Cerebellar nuclear complex (tissue), 1 donor: ENCODE data around the gene CYP4F22.
"Not testable (repeated sequence)": the region's sequence is repeated elsewhere in the genome, so short reads cannot be mapped to it uniquely, and the experiment has no call there.

ENCODE experiments used
- DNase-seq, 2 experiments: peaks; one replicate each; lab custom pipeline; 2025; lab: John Stamatoyannopoulos, UW

The CYP4F22 gene

DNA sequence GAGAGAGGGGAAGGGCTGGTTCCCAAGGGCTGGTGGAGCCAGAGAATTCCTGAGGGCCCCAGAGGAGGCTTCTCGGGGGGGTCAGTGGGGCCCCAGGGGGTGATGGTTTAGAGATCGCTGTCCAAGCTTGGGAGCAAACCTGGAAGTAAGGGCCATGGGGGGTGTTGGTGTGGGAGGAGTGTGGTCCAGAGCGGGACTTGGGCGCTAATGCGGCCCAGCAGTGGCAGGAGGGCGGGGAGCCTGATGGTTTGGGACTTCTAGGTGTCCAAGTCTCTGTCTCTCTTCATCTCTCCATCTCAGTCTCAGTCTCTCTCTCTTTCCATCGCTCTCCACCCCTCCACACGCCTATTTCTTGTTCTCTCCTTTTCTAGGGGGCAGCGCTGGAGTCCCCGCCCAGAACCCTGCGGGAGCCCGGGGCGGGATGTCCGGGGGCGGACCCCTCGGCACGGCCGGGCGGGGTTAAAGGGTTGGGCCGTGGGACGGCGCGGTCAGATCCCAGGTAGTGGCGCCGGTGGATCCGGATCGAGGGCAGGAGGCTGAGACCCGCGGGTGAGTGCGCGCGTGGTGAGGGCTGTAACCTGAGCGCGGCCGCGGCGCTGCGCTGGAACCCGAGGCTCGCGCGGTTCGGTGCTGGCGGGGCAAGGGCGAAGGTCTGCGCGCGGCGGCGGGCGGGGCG is at the start of gene CYP4F22:
Gene CYP4F22 (plus strand): TSS at position 491 of the 676 bp plus-strand sequence. CDS start 16,812 bp downstream, outside the sequence.
- DNase-seq: no peak

DNA sequence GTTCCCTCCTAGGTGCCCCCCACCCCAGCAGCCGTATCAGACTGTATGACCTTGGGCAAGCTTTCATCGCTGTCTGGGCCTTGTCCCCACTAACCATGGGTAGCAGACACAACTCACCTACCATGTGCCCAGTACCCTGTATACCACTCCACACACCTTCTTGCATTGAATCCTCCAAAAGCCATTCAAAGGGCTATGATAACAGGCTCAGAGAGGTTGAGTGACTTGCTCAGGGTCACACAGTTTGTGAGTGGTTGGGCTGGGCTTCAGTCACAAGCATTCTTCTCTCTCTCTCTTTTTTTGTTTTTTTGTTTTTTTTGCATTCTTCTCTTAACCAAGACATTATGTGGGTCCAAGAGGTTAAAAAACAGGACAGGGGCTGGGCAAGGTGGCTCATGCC is 46.6 kb upstream of the CYP4F22 start:
- no peak for DNase-seq

DNA sequence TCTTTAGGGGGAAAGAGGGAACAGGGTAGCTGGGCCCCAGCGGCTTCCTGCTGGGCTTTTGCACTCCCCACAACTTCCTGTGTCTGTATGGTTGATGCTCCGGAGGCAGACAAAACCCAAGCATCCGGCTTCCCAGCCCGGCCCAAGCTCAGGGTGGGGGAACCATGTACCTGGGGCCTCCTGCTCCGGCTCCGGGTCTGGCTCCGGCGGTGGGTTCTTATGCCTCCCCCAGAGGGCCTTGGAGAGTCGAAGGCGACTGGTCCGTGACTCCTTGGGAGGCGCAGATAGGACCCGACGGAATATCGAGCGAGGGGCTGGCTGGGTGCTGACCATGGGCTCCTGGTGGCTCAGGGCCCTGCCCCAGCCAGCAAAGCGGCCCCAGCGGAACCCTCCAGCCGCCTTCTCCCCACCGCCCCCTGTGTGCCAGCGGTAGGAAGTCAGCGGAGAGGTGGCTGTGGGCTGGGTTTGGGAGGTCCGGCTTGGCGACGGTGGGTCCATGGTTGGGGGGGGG is 44.4 kb upstream of the CYP4F22 start:
- DNase-seq: no peak

DNA sequence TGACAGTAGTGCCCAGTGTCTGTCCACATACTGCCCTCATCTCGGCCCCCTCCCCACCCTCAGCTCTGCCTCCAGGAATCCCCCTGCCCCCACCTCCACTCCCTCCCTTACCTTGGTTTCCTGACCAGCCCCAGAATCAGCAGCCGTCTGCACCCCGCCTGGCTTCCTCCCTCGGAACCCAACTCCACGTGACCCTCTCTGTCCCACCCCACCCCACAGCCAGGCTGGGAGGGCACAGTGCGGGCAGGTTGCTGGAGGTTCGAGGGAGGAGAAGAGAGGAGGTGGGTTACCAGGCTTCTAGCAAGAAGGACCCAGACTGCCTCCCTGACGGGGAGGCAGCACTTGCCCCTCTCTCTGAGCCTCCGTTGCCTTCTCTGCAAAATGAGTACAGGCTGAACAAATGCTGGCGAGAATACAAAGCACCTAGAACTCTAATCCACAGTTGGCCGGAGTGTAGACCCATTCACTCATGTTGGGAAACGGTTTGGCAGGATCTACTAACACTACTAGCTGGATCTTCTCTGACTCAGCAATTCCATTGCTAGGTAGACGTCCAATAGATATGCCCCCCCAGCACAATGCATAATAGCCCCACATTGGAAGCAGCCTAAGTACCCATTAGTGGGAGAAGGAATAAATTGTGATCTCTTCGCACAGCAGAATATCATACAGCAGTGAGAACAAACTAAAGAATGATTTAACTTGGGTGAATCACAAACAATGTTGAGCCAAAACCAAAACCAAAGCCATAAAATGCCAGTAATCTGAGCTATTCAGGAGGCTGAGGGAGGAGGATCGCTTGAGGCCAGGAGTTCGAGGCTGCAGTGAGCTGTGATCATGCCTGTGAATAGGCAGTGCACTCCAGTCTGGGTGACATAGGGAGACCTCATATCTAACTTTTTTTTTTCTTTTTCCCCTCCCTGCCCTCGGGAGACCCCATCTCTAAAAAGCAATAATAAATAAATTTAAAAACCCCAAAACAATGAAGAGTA is 43.6 kb upstream of the CYP4F22 start, which contains the start of gene RASAL3:
Gene RASAL3 (minus strand): TSS at position 151 of the 992 bp plus-strand sequence. CDS start 186 bp downstream, outside the sequence.
- no peak for DNase-seq

DNA sequence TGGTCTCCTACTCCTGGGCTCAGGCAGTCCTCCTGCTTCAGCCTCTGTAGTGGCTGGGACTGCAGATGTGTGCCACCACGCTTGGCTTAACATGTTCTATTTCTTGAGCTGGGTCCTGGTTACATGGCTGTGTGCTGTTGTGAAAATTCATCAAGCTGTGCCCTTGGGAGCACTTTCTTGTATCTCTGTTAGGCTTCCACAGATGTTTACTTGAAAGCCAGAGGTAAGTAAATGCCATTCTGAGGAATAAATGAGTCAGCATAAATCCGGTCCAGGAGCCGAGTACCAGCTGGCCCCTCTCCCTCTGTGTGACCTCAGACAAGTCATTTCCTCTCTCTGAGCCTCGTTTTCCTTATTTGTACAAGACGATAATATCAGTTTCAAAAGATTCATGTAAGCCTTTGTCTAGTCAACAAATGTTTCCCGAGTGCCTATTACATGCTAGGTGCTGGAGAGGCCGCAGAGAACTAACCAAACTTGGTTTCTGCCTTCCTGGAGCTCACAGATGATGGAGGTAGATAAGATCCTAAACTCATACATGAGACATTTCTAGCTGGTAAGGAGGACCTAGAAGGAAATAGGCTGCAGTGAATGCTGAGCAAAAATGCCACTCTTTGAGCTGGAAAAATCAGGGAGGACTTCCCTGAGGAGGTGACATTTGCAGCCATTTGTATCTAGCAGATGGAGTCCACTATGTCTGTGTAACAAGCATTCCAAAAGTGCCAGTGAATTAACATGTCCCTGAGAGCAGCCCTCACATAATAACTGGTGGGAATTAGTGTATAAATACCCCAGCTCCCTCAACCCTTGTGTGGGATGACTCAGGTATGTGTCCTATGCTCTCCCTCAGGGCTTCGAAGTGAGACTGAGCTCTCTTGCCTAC is 41.2 kb upstream of the CYP4F22 start:
- DNase-seq: no peak

DNA sequence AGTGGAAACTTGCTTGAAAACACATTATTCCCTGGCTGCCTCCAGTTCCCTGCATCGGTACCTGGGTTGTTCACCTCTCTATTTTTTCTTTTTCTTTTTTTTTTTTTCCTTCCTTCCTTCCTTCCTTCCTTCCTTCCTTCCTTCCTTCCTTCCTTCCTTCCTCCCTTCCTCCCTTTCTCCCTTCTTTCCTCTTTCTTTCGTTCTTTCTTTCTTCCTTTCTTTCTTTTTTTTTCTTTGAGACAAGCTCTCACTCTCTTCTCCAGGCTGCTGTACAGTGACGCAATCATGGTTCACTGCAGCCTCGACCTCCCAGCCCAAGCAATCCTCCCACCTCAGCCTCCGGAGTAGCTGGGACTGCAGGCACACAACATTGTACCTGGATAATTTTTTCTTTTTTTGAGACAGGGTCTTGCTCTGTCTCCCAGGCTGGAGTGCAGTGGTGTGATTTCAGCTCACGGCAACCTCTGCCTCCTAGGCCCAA is 40.6 kb upstream of the CYP4F22 start:
- DNase-seq: no peak

DNA sequence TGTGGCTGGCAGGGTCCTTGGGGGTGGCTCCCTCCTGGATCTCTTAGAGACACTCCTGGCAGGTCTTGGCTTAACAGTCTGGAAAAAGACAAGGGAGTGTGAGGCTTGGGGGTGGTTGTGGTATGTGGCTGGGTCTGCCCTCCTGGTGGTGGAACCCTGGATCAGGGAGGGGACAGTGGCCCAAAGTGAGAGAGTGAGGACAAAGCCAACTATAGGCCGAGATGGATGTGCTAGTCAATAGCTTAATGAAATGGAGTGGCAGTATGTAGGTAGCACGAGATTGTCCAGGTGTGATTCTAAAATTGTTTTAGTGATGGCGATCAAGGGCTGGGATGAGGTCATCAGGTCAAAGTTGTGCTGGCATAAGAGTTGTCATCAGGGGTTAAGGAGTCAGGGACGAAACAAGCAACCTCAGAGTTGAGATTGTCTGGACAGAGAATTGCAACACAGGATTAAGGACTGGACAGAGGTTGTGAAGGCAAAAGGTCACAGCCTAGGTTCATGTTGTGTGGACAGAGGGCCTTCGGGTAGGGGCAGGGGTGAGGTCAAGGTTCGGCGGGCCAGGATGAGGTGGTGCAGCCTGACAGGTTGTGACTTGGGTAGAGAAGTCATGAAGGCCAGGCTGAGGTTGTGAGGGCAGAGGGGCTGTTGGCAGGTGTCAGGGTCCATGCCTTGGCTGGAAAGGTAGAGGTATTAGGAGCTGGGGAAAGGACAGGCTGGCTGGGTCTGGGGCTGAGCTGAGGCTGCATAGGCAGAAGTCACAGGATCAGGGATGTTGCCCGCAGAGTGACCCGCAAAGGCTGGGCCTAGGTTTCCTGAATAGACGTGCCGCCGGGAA is 39.4 kb upstream of the CYP4F22 start:
- no peak for DNase-seq

DNA sequence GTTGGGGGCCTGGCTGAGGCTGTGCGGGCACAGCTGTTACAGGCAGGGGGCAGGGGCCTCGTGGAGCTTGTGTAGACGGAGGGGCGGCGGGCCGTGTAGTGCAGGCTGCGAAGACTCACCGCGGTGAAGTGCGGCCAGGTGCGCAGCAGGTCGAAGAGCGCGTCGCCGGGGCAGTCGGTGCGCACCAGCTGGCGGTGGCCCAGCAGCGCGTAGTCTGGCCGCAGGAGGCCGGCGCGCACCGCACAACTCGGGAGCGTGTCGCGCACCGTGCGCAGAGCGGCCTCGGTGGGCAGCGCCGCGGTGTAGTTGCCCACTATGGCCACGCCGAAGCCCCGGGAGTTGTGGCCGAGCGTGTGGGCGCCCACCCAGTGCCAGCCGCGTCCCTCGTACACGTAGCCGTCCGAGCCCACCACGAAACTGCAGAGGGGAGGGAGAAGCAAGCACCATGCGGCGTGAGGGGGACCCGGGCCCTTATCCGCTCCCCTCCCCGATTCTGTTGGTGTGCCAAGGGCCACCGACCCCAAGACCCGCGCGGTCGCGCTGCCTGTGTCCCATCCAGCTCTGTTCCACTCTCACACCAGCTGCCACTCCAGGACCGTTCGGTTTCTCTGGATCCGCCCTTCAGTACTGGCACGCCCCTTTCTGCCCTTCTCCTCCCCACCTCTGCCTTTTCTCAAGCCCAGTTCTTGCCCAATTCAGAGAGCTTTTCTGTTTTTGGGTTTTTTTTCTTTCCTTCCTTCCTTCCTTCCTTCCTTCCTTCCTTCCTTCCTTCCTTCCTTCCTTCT is 38.6 kb upstream of the CYP4F22 start:
- no peak for DNase-seq

DNA sequence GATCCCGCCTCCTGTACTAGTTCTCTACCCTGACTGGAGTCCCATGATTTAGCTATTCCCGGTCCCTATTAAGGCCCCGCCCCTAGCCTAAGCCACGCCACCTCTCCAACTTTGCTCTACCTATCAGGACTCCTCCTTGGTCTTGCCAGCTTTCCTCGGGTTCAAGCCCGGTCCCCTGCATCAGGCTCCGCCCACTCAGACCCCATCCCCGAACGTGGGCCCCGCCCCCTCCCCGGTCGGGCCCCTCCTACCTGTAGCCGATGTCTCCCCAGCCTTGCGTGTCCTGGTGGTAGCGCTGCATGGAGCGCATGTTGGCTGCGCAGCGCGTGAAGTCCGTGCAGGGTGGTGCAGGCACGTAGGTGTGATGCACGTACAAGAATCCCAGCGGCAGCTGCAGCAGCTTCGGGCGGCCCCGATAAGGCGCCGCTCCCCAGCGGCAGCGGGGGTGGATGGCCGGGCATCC is 36.7 kb upstream of the CYP4F22 start:
- DNase-seq: no peak

DNA sequence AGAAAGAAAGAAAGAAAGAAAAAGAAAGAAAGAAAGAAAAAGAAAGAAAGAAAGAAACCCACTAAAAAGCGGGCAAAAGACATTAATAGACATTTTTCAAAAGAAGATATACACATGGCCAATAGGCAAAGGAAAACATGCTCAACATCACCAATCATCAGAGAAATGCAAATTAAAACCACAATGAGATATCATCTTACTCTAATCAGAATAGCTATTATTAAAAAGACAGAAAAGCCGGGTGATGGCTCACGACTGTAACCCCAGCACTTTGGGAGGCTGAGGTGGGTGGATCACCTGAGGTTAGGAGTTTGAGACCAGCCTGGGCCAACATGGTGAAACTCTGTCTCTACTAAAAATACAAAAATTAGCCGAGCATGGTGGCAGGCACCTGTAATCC is 34.5 kb upstream of the CYP4F22 start:
- not testable (repeated sequence) for DNase-seq

DNA sequence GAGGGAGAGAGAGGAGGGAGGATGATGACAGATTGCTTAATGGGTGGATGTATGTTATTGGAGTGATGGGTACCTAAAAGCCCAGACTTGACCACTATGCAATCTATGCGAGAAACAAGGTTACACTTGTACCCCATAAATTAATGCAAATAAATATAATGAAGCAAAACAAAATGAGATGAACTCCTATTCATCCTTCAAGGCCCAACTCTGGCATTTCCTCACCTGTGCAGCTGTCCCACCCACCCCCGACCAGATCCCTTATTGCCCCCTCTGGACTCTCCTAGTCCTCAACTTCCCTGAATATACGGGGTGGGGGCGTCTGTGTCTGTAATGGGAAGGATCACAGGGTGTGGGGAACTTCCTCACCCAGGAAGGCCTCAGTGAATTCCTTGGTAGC is 33.2 kb upstream of the CYP4F22 start:
- DNase-seq: no peak

DNA sequence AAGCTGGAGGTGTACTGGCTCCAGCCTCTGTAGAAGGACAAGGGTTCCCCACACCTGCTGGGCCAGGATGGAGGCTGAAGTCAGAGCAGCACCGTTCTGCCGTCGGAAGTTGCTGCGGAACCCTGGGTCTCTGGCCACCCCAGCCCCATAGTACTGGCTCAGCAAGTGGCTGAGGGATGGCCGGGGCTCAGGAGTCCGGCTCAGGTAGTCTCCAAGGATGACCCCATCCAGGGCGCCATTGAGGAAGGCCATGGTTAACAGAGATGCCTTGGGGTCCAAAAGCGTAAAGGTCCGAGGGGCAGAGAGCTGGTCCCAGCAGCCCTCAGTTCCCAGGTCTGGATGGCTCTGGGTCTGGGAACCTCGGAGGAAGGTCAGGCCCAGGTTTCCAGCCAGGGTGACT is 32.7 kb upstream of the CYP4F22 start:
- no peak for DNase-seq

DNA sequence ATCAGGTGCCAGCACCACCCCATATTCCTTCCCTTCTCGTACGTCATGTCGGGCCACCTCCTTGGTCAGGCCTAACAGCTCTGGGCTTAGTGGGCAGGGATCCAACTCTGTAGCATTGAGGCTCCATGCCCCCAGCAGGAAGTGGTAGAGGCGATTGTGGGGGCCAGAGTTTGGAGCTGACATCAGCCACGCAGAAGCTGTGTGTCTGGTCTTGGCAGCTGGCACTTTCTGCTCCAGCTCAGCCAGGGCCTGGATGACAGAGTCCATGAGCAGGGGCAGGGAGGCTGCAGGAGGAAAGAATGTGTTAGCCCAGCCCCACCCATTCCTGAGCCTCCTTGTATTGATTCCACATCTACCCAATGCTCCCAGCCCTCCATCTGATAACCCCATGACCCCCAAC is 32.0 kb upstream of the CYP4F22 start:
- DNase-seq: no peak

DNA sequence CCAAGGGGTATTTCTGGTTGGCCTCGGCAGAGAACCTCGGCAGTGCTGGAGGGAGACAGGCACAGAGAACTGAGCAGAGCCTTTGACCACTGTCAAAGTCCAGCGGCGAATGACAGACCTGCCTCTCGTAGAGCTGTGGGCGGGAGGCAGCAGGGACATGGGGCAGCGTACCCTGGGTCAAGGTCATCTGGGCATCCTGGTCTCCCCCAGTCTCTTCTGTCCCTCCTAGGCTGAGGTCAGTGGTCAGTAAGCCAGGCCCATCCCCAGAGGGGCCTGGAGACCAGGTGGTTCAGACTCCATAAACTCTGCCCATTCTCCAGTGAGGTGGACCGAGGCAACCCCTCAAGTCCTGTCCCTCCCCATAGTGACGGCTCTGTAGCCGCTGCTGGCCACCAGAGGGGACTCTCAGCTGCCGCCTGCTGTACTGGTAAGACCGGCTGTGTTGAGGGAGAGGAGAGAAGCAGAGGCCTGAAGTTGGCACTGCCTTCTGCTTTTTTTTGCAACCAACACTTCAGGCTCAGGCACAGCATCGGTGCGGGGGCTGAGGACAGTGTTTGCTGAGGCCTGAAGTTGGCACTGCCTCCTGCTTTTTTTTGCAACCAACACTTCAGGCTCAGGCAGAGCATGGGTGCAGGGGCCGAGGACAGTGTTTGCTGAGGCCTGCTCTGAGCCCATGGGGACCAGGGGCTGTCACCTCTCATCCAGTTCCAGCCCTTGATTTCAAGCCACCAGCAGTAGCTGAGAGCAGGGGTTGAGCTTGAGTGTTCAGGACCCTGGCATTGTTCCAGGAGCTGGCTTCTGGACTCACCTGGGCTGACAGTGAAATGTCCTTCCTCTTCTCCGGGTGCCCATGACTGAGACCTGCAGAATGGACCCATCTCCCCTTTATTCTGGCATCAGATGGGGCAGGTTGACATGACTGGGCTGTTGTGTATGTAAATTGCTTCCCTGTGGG is 28.7 kb upstream of the CYP4F22 start, which contains the start of gene PGLYRP2:
Gene PGLYRP2 (minus strand): TSS at position 111 of the 955 bp plus-strand sequence. CDS start 130 bp downstream, outside the sequence.
- no peak for DNase-seq

DNA sequence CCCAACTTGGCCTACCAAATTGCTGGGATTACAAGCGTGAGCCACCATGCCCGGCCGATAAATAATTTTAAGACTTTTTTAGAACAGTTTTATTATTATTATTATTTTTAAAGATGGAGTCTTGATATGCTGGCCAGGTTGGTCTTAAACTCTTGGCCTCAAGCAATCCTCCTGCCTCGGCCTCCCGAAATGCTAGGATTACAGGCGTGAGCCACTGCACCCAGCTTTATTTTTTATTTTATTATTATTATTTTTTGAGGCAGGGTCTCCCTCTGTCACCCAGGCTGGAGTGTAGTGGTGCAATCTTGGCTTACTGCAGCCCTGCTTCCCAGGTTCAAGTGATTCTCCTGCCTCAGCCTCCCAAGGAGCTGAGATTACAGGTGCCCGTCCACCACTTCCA is 27.3 kb upstream of the CYP4F22 start:
- not testable (repeated sequence) for DNase-seq

DNA sequence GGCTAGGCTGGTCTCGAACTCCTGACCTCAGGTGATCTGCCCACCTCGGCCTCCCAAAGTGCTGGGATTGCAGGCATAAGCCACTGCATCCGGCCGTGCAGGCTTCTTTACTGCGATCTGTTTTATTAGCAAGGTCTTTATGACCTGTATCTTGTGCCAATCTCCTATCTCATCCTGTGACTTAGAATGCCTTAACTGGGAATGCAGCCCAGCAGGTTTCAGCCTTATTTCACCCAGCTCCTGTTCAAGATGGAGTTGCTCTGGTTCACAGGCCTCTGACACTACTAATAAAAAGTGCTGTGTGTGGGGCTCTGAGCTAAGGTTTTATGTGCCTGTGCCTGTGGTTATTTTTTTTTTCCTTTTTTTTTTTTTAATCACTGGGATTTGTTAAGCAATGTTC is 22.6 kb upstream of the CYP4F22 start:
- not testable (repeated sequence) for DNase-seq

DNA sequence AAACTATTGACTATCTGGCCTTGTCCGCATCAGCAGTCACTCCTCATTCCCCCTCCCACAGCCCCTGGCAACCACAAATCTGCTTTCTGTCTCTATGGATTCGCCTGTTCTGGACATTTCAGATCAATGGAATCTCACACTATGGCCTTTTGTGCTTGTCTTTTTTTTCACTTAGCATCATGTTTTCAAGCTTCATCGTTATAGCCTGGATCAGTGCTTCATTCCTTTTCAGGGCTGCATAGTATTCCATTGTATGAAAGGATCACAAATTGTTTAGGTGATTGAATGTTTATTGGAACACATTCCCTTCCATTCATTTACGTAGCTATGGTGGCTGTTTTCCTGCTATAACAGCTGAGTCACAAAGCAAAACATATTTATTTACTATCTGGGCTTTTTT is 21.3 kb upstream of the CYP4F22 start:
- no peak for DNase-seq

DNA sequence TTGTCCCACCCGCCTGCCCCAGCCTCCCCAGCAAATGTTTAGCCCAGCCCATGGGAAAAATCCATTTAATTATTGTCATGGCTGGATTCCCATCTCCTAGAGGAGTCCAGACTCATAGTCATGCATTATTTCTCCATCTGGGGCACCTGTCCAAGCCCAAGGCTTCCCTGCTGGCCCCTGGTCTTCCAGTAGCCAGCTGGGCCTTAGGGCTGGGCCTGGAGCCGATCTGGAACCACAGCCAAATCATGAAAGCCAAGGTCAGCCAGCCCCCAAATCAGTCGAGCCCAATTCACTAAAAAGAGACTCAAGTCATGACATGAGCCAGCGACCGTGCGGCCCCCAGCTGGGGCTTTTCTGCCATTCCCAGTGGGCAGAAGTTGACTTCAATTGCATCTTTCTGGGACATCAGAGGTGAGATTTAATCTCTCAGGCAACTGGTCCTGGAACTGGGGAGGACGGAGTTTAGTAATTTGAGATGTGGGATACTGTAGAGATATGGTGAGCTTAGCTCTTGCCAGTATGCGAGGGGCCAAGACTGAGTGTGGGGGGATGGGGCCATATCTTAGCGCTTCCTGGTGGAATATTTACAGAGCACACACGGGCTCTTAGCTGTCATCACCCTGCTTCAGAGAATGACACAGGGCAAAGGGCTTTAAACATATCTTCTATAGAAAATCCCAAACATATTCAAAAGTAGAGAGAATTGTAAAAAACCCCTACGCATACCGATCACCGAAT is 19.7 kb upstream of the CYP4F22 start:
- no peak for DNase-seq
